ENCODE results near the gene ERICH4. TPM values are rescaled to one million over a fixed set of nuclear protein-coding genes. Genes with fewer than 3 reads are reported as not detected.

The ERICH4 gene
- total and polyA plus RNA-seq, 2 of the 4 experiments (the other 2 are of a cell fraction): not detected

- no TSS peak for BruUV-seq (replicated peaks)
- Histone ChIP-seq H2AK5ac (ENCODE audit: low read depth, low read length) (no peak overlapping the region), H4K20me1 (ENCODE audit: insufficient read depth, low read length) (no peaks in the 10 kb centered on the region), H2BK15ac (ENCODE audit: low read depth, low read length) (no peak overlapping the region), H3K56ac (ENCODE audit: extremely low read depth, insufficient read depth, low read length) (no peak overlapping the region), H2AFZ (replicated peaks; ENCODE audit: low read length, poor library complexity) (no peak overlapping the region), H3K4me3 (ENCODE audit: insufficient read depth, low read depth, low read length) (no peak overlapping the region), H2BK5ac (ENCODE audit: low read depth, low read length, poor library complexity, severe bottlenecking) (no peak overlapping the region), H3K27me3 (ENCODE audit: control insufficient read depth, insufficient read depth, low read length) (no peaks in the 10 kb centered on the region), H3K14ac (replicated peaks; ENCODE audit: low read depth, low read length) (no peak overlapping the region), H3K9me1 (ENCODE audit: insufficient read depth, low read length) (no peaks in the 10 kb centered on the region; the same call in 1 of the 2 replicates), H3K4ac (ENCODE audit: low read depth, low read length) (no peak overlapping the region), H4K91ac (ENCODE audit: insufficient read depth, low read depth, low read length) (no peak overlapping the region), H3K36me3 (ENCODE audit: control insufficient read depth, insufficient read depth, low read length) (peaks cover 47% of the 10 kb centered on the region), H4K8ac (ENCODE audit: low read depth in 2 of 2, low read length in 2 of 2) (no peak overlapping the region), H3K9ac (ENCODE audit: low read depth, low read length) (no peak overlapping the region), H3K9me3 (ENCODE audit: control insufficient read depth, insufficient read depth, low read length) (no peaks in the 10 kb centered on the region), H3K27ac (ENCODE audit: insufficient read depth, low read length) (no peak overlapping the region), H3K23ac (ENCODE audit: low read depth, low read length) (no peak overlapping the region), H2BK20ac (ENCODE audit: low read depth, low read length) (no peak overlapping the region), H3K79me1 (ENCODE audit: low read depth in 1 of 2, low read length in 2 of 2) (no peaks in the 10 kb centered on the region; a peak in 1 of 4 replicates), H2AK9ac (replicated peaks; ENCODE audit: low read depth, low read length, poor library complexity) (no peak overlapping the region), H4K5ac (ENCODE audit: low read depth, low read length) (no peak overlapping the region), H3K4me1 (ENCODE audit: control insufficient read depth, insufficient read depth, low read length) (no peaks in the 10 kb centered on the region), H3K18ac (ENCODE audit: low read depth, low read length) (no peak overlapping the region), H2BK120ac (ENCODE audit: low read depth, low read length) (no peak overlapping the region), H3K4me2 (ENCODE audit: low read depth, low read length) (no peak overlapping the region)
- no peak for DNase-seq
- no peak for ATAC-seq (ENCODE audit: low read depth)
- dilution Hi-C loops (cut with HindIII; ENCODE audit: low sequenced_read_pairs, unreplicated experiment): no loop called here
- POLR2A ChIA-PET (ENCODE audit: unreplicated experiment): no interaction called here
- in situ Hi-C loops (cut with MboI; ENCODE audit: low sequenced_read_pairs): no loop called here
- CTCF ChIA-PET: no interaction called here
- TF ChIP-seq MAFK (IDR thresholded peaks at IDR 0.05; ENCODE audit: low read depth, low read length) (no peak), CEBPB (IDR thresholded peaks at IDR 0.05; ENCODE audit: low read depth, low read length) (no peak), CTCF (conservative IDR thresholded peaks at IDR 0.05; ENCODE audit: low read depth, low read length) (no peak), MAZ (IDR thresholded peaks at IDR 0.05; ENCODE audit: borderline replicate concordance, low read depth, low read length) (no peak), NFE2L2 (IDR thresholded peaks at IDR 0.05; ENCODE audit: low read depth, low read length) (no peak), RAD21 (IDR thresholded peaks at IDR 0.05; ENCODE audit: low read length) (no peak), POLR2A (IDR thresholded peaks at IDR 0.05; ENCODE audit: low read depth, low read length) (no peak), ELK1 (IDR thresholded peaks at IDR 0.05; ENCODE audit: borderline replicate concordance, low read depth, low read length) (no peak), USF2 (IDR thresholded peaks at IDR 0.05; ENCODE audit: low read depth, low read length) (no peak), RCOR1 (IDR thresholded peaks at IDR 0.05; ENCODE audit: insufficient replicate concordance, low read length) (no peak), BHLHE40 (IDR thresholded peaks at IDR 0.05; ENCODE audit: low read depth, low read length) (no peak), CHD1 (IDR thresholded peaks at IDR 0.05; ENCODE audit: low read depth, low read length) (no peak), FOS (IDR thresholded peaks at IDR 0.05; ENCODE audit: low read depth, low read length) (no peak)
- WGBS, 2 experiments (ENCODE audit: extremely low coverage in 2 of 2, insufficient read length in 1 of 2): 90% methylated on average over 6 of the region's 9 CpGs; no CpG with 5 or more reads in 1 of the 2 experiments
- intact Hi-C loops (cut with micrococcal nuclease): no loop called here
Observed at GRCh38 chr19:41414461-41414860, 28.5 kb upstream of the ERICH4 start.
